ENCODE measurements around the gene CUX1.
"Not testable (repeated sequence)": the region's sequence is repeated elsewhere in the genome, so short reads cannot be mapped to it uniquely, and the experiment has no call there.

CUX1 gene

GRCh38 chr7:101792682-101793071 is 24.7 kb upstream of the CUX1 start:
- not testable (repeated sequence) for ATAC-seq, DNase-seq

- no peak for DNase-seq
- no peak for ATAC-seq
Measured at GRCh38 chr7:101795461-101795860, 22.0 kb upstream of the CUX1 start.

GRCh38 chr7:101798173-101798572 is 19.3 kb upstream of the CUX1 start:
- ATAC-seq, DNase-seq: not testable (repeated sequence)

GRCh38 chr7:101803203-101804087 is 14.0 kb upstream of the CUX1 start:
- ATAC-seq (no peak), DNase-seq (no peak)

- ATAC-seq = no peak
- no peak for DNase-seq
Measured at GRCh38 chr7:101804088-101804963, 13.1 kb upstream of the CUX1 start.

- DNase-seq (no peak), ATAC-seq (no peak)
Measured at GRCh38 chr7:101804967-101805366, 12.5 kb upstream of the CUX1 start.

- no peak for DNase-seq
- no peak for ATAC-seq
Measured at GRCh38 chr7:101812595-101812994, 4.8 kb upstream of the CUX1 start.

- DNase-seq (no peak), ATAC-seq (no peak)
Measured at GRCh38 chr7:101813402-101814019, 3.9 kb upstream of the CUX1 start.

GRCh38 chr7:101814081-101814990 is 3.1 kb upstream of the CUX1 start:
- peak; percentile 65 for ATAC-seq

GRCh38 chr7:101814991-101815825 is 2.2 kb upstream of the CUX1 start:
- DNase-seq (peak; percentile 78), ATAC-seq (peak; percentile 54)

More at GRCh38 chr7:101814081-101814990, 3.1 kb upstream of the CUX1 start:
- DNase-seq = peak; percentile 75

- DNase-seq = peak; percentile 74
- ATAC-seq = peak; percentile 72
Measured at GRCh38 chr7:101815826-101816594, 1.4 kb upstream of the CUX1 start.

- ATAC-seq (peak; percentile 1), DNase-seq (peak; percentile 48)
Measured at GRCh38 chr7:101816595-101817470, 593 bp upstream of the CUX1 start.

- no peak for ATAC-seq
- DNase-seq = no peak
Measured at GRCh38 chr7:101818287-101819071, 1.1 kb downstream of the CUX1 start.

GRCh38 chr7:101819183-101819582 is 1.8 kb downstream of the CUX1 start:
- DNase-seq = no peak
- ATAC-seq = no peak

GRCh38 chr7:101819913-101820522 is 2.6 kb downstream of the CUX1 start:
- ATAC-seq = no peak

GRCh38 chr7:101820703-101821102 is 3.3 kb downstream of the CUX1 start:
- no peak for ATAC-seq
- no peak for DNase-seq

More at GRCh38 chr7:101819913-101820522, 2.6 kb downstream of the CUX1 start:
- DNase-seq = no peak

GRCh38 chr7:101822632-101823031 is 5.2 kb downstream of the CUX1 start:
- ATAC-seq, DNase-seq: not testable (repeated sequence)

All from stimulated activated naive CD8-positive, alpha-beta T cell treated with anti-CD3 and anti-CD28 coated beads, Interleukin-15, Interleukin-2, amounts not matched to agents 100 U/mL and 50 U/mL, for 24 hours (primary cell).